Measurements from ENCODE around the gene SDR42E2.
"Not testable (repeated sequence)": the region's sequence is repeated elsewhere in the genome, so short reads cannot be mapped to it uniquely, and the experiment has no call there.

Gene SDR42E2

GRCh38 chr16:22213801-22214200 lies 51.5 kb downstream of the SDR42E2 start:
- no peak for DNase-seq (ENCODE audit: low read depth)

DNA sequence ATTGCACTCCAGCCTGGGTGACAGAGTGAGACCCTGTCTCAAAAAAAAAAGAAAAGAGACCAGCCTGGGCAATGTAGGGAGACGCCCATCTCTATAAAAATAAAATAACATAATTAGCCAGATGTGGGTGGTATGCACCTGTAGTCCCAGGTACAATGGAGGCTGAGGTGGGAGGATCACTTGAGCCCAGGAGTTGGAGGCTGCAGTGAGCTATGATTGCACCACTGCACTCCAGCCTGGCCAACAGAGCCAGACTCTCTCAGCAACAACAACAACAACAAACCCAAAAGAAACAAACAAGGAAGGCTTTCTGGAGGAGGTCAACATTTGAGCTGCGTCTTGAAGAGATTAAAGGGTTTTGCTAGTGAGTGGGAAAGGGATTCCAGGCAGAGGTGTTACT lies 52.1 kb downstream of the SDR42E2 start:
- no peak for DNase-seq (ENCODE audit: low read depth)

DNA sequence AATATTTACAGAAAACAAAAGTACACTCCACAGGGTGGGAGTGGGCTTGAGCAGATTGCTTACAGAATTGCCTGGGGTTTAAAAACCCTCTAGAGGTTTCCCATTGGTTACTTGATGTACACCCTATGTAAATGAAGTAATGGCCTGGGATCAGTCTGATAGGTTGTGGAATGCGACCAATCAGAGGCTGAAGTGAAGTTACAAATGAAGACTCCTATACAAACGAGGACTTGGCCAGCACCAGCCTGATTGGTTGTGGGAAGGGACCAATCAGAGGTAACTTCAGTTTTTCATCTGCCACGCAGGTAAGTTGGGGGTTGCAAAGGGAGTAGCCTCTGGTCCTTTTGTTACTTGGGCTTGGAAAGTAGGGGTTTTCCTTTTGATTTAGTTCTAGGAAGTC lies 52.6 kb downstream of the SDR42E2 start:
- DNase-seq (ENCODE audit: low read depth): no peak

DNA sequence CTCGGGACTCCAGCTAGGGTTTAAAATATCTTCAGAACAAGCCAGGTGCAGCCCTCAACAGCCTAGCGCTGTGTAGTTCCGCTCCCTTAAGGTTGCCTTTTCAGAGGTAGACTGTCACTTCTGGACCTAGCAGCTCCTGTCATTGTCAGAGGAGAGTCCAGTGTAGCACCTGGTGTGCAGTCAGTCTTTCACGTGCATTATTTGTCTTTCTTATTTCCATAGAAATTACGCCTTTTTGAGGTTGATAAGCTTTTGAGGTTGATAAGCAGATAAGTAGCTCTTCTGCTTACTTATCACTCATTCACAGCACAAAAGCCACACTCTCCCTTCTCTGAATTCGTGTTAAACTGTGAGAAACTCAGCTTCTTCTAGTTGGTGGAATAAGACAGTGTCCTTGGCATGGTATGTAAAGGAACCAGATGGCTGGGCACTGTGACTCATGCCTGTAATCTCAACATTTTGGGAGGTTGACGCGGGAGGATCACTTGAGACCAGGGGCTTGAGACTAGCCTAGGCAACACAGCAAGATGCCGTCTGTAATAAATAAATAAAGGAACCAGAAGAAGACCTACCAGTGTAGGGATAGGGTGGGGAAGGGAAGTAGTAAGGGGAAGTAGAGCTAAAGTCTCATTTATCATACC lies 54.0 kb downstream of the SDR42E2 start:
- DNase-seq (ENCODE audit: low read depth): no peak

- DNase-seq (ENCODE audit: low read depth): not testable (repeated sequence)
Measured at GRCh38 chr16:22216832-22217225, 54.5 kb downstream of the SDR42E2 start.

- no peak for DNase-seq (ENCODE audit: low read depth)
Measured at GRCh38 chr16:22217890-22218730, 55.8 kb downstream of the SDR42E2 start.

DNA sequence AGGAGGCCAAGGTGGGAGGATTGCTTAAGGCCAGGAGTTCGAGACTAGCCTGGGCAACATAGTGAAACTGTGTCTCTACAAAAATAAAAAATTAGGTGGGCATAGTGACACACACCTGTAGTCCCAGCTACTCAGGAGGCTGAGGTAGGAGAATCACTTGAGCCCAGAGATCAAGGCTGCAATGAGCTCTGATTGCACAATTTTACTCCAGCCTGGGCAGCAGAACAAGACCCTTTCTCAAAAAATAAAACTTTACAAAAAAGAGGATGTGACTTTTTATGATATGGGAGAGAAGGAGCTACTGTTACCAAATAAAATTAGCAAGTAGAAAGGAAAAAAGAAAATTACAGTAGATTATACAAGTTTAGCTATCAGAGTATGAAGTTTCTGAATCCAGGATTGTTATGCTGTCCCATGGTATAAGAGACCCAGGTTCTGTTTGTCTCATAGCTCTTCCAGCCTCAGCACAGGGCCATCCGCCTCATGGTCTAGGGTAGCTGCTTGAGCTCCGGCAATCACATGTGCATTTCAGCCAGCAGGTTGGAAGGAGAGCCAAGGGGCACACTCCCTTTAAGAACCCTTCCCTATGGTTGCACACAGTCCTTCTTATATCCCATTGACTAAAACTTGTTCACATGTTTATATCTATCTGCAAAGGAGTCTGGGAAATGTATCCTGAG lies 57.2 kb downstream of the SDR42E2 start:
- DNase-seq (ENCODE audit: low read depth): no peak

GRCh38 chr16:22220069-22220440 lies 57.7 kb downstream of the SDR42E2 start:
- no peak for DNase-seq (ENCODE audit: low read depth)

- DNase-seq (ENCODE audit: low read depth): no peak
Measured at GRCh38 chr16:22220714-22221113, 58.4 kb downstream of the SDR42E2 start.

GRCh38 chr16:22222006-22222405 lies 59.7 kb downstream of the SDR42E2 start:
- no peak for DNase-seq (ENCODE audit: low read depth)

- DNase-seq (ENCODE audit: low read depth): no peak
Measured at GRCh38 chr16:22222998-22223397, 60.7 kb downstream of the SDR42E2 start.

DNA sequence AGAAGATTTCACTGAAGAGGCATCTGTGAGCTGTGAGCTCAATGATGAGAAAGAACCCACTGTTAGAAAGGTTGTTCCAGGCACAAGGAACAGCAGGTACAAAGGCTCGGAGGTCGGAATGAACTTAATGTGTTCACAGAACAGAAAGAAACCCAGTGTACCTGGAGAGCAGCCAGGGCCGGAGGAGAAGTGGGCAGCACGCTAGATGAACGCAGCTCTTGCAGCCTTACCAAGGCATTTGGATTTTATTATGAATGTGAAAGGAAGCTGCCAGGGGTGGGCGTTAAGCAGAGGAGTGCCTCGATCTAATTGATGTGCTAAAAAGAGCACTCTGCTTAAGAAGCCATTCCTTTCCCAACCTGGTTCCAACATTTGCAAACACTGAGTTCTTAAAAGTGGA lies 62.8 kb downstream of the SDR42E2 start:
- no peak for DNase-seq (ENCODE audit: low read depth)

- no peak for DNase-seq (ENCODE audit: low read depth)
Measured at GRCh38 chr16:22229889-22230288, 67.6 kb downstream of the SDR42E2 start.

- no peak for DNase-seq (ENCODE audit: low read depth)
Measured at GRCh38 chr16:22232277-22233036, 70.2 kb downstream of the SDR42E2 start.

DNA sequence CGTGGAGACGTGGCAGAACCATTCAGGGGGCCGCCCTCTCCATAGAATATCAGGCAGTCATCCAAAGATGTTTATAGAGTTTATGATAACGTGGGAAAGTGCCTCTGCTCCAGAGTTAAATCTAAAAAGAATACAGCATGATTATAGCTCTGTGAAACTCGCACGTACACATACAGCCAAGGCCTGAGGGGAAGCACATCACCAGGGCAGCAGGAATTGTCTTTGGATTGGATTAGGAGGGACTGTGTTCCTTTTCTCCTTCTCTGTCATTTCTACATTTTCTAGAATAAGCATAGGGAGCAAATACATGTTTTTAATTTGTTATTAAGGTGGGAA lies 70.7 kb downstream of the SDR42E2 start:
- DNase-seq (ENCODE audit: low read depth): no peak

DNA sequence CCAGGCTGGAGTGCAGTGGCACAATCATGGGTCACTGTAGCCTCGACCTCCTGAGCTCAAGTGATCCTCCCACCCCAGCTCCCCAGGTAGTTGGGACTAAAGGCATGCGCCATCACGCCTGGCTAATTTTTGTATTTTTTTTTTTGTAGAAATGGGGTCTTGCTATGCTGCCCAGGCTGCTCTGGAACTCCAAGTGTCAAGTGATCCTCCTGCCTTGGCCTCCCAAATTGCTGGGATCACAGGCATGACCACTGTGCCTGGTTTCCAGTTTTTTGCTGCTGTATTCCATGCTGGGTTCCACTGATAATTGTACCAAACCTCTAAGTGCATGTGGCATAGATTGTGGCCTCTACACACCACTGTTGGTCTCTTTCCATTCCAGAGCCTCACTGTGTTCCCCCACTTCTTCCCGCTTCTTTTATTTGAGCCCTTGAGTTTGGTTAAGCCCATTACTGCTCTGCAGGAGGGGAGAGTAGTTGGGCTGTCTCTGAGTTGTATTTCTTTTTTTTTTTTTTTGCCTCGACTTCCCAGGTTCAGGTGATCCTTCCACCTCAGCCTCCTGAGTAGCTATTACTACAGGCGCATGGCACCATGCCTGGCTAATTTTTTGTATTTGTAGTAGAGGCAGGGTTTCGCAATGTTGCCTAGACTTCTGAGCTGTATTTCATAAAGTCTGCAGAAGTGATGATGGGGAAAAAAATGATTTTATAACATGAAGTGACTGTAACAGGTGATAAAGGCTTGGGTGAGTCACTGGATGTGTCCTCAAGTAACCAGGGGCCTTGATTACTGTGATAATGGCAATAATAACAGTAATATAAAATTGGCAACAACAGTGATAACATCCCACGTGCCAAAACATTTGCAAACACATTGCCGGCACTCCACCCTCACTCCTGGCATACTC lies 73.8 kb downstream of the SDR42E2 start:
- DNase-seq (ENCODE audit: low read depth): no peak

GRCh38 chr16:22239131-22239805 lies 77.0 kb downstream of the SDR42E2 start:
- no peak for DNase-seq (ENCODE audit: low read depth)

DNA sequence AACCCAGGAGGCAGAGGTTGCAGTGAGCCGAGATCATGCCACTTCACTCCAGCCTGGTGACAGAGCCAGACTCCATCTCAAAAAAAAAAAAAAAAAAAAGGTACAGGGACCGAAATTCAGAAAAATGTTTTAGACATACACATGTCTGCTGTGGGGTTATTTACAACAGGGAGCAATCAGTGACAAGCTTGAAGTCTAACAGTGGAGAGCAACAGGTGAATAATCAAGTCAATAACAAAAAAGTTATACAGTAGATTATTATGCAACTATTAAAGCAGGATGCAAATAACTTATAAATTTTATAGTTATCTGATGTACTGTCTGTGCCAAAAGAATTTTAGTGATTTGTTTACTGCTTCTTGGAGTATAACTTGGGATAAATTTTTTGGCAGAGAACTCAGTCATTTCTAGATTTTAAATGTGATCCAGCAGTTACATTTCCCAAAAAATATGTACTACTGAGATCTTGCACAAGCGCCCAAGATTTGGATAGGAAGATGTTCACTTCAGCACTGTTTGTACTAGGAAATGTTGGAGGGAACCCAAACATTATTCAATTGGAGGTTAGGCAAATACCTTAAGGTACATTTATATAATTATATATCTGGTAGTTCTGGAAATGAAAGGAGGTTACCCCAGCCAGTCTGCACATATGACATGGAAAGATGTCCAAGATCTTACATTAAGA lies 77.9 kb downstream of the SDR42E2 start:
- DNase-seq (ENCODE audit: low read depth): no peak

All from activated T-helper 9 cell treated with anti-CD3 and anti-CD28 coated beads, Interleukin-2, amount 50 U/mL, for 16 hours (primary cell).